ENCODE measurements around the gene SDF2L1.

The SDF2L1 gene

DNA sequence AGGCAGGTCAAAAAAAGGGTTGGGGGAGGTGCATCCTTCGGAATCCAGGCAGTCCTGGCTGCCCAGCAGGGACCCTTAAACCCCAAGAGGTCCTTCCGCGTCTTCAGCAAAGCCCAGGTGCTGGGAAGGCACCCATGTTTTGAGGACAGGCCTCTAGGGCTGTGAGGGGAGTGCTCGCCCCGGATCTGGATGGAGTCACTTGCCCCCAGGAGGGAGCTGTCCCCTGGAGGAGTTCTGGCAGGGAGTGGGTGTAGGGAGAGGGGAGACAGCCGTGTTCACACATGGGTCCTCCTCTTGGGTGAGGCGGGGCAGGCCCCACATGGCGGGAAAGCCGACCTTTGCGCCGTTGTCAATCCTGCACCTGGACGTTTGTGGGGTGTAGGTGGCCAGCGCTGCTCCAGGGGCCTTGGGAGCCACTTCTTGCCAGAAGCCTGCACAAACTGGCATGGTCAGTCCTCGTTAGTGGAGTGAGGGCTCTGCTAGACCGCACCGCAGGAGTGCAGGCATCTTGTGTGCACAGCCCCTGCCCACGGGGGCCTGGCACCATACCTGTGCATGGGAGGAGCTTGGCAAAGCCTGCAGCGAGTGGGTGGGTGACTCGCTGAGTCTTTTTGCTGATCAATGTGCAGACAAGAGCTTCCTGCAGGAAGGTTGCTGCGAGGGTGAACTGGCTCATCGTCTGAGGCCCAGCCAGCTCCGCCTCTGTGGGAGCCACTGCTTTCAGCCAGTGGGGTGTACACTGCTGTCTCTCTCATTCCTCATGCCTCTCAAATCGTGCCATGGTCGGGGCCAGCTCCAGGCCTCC lies 39.7 kb downstream of the SDF2L1 start:
- H3K27ac ChIP-seq: no peak overlapping the region
- DNase-seq (ENCODE audit: low spot score): no peak
- no peak for TF ChIP-seq CTCF (IDR thresholded peaks at IDR 0.05)
- H3K4me3 ChIP-seq: no peak overlapping the region

DNA sequence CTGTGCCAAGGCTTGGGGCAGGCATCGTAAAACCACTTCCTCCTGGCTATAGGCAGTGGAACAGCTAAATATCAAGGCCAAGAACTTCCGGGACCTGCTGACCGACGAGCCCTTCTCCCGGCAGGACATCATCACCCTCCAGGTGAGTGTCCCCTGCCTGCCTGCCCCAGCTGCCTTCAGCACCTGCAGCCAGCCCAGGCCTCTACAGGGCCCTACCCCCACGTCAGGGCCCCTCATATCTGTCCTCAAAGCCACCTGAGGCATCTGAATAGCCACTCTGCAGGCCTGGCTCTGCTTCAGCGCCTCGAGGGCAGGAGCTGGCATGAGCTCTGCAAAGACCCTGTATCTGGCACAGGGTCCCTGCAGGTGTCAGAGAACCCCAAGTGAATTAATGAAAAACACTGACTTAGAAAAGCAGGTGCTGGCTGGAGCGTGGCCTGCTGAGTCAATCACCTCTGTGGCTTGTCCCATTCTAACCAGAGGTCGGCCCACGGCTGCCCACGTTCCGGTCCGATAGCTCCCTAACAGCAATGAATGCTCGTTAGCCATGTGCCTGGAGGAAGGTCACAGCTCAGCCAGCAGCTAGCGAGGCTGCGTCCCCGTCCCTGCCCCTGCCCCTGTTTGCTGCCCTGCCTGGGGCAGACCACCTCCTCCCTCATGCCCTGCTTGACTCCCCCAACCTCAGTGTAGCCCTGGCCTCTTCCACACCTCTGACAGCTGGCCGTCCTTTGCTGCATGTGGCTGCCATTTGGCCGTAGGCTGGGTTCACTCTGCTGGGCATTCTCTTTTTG lies 40.5 kb downstream of the SDF2L1 start:
- Histone ChIP-seq H3K27ac (no peak overlapping the region), H3K4me3 (no peak overlapping the region)
- no peak for TF ChIP-seq CTCF (IDR thresholded peaks at IDR 0.05)
- no peak for DNase-seq (ENCODE audit: low spot score)

- no peak for TF ChIP-seq CTCF (IDR thresholded peaks at IDR 0.05)
- H3K27ac ChIP-seq: no peak overlapping the region
These were observed 41.3 kb downstream of the SDF2L1 start for GRCh38 chr22:21683401-21683811.

DNA sequence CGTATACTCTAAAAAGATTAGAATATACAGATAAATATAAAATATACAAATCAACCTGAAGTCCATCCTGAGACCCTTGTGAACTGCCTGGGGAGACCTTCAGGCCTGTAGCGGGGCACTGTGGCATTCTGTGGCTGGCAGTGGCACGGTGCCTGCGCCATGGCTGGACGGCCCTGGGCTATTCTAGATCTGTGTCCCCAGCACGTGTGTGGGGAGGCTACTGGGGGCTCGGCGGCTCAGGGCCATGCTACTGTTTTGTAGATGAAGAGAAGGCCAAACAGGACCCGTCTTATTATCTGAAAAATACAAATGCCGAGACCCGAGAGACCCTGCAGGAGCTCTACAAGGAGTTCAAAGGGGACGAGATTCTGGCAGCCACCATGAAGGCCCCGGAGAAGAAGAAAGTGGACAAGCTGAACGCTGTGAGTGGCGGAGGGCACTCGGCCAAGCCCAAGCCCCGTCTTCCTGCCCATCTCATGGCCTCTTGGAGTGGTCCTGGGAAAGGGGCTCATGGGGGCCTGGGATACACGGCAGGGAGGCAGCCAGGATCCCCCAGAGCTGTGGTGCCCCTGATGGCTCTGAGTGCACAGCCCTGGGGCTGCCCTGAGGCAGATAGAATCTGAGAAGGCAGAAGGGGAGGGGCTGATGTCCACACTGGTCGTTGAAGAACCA lies 42.5 kb downstream of the SDF2L1 start:
- H3K27ac ChIP-seq: no peak overlapping the region
- no peak overlapping the region for H3K4me3 ChIP-seq
- DNase-seq (ENCODE audit: low spot score): no peak
- TF ChIP-seq CTCF (IDR thresholded peaks at IDR 0.05): no peak

More at GRCh38 chr22:21683401-21683811, 41.3 kb downstream of the SDF2L1 start:
- no peak overlapping the region for H3K4me3 ChIP-seq
- DNase-seq (ENCODE audit: low spot score): no peak

- no peak for TF ChIP-seq CTCF (IDR thresholded peaks at IDR 0.05)
- Histone ChIP-seq H3K4me3 (no peak overlapping the region), H3K27ac (no peak overlapping the region)
- DNase-seq (ENCODE audit: low spot score): no peak
These were observed 43.0 kb downstream of the SDF2L1 start for GRCh38 chr22:21685164-21685513.

DNA sequence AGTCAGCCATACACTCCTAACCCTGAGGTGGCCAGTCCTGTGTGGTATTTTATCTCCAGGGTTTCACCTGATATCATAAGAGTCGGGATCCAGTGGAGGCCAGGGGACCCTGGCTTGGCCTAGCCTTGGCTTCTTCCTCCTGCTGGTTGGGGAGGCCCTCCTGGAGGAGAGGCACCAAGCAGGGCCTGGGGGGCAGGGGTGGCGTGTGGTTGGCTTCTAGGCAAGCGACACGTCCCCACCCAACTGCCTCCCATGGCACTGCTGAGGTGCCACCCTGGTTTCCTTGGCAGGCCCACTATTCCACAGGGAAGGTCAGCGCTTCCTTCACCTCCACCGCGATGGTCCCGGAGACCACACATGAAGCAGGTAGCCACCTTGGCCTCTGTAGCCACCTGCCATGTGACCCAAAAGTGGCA lies 44.1 kb downstream of the SDF2L1 start:
- Histone ChIP-seq H3K4me3 (no peak overlapping the region), H3K27ac (no peak overlapping the region)
- DNase-seq (ENCODE audit: low spot score): no peak
- TF ChIP-seq CTCF (IDR thresholded peaks at IDR 0.05): no peak

All from coronary artery (tissue), 2 donors.